Esophagus squamous epithelium (tissue), 5 donors: ENCODE data around the gene CAMTA1. TPM values are rescaled to one million over a fixed set of nuclear protein-coding genes. Genes with fewer than 3 reads are reported as not detected.
"Not testable (repeated sequence)": the region's sequence is repeated elsewhere in the genome, so short reads cannot be mapped to it uniquely, and the experiment has no call there.

ENCODE experiments used
- DNase-seq: peaks from one replicate; lab custom pipeline; 2025; lab: John Stamatoyannopoulos, UW
- H3K27ac ChIP-seq, 4 donors: fragments of 200-600 bp; sonication (generic); one replicate each; pipeline ENCODE4 v1.5.1; 2016 to 2019; ENCODE audit warnings: mild to moderate bottlenecking in 1 of 4
- H3K27me3 ChIP-seq, 4 donors: fragments of 200-600 bp; sonication (generic); 1 replicate in 3 of 4; 2 replicates in 1 of 4; pipeline versions ENCODE4 v1.5.1 to v1.6.0; 2017 to 2021; ENCODE audit warnings: antibody characterized with exemption in 1 of 4
- H3K36me3 ChIP-seq, 3 donors: fragments of 200-600 bp; sonication (generic); one replicate each; pipeline ENCODE4 v1.5.1; 2016 to 2019
- H3K4me1 ChIP-seq, 3 donors: fragments of 200-600 bp; sonication (generic); one replicate each; pipeline ENCODE4 v1.5.1; 2017 to 2019
- H3K4me3 ChIP-seq, 4 donors: fragments of 200-600 bp; sonication (generic); 1 replicate in 3 of 4; 2 replicates in 1 of 4; pipeline ENCODE4 v1.5.1; 2016 to 2019; ENCODE audit warnings: mild to moderate bottlenecking in 2 of 4, moderate library complexity in 1 of 4
- H3K9me3 ChIP-seq, 3 donors: fragments of 200-600 bp; sonication (generic); one replicate each; pipeline ENCODE4 v1.5.1; 2016 to 2019
- POLR2A ChIP-seq, 4 donors: fragments of 450-650 bp; IDR thresholded peaks; one replicate each; pipeline ENCODE4 v1.6.1; 2017; ENCODE audit warnings: antibody characterized with exemption in 4 of 4, mild to moderate bottlenecking in 4 of 4, moderate library complexity in 3 of 4
- WGBS, 2 donors: methylation state at CpG; one replicate each; pipeline ENCODE4 v1.1.5; 2018; 5-methylcytosine and 5-hydroxymethylcytosine counted together
- intact Hi-C: fragments of 100-400 bp; cut with DNase I; formaldehyde crosslinking; loops from one replicate; pipeline ENCODE4 v1.15.0; 2022
- total RNA-seq, 4 donors: library from RNA; depleted of rRNA; stranded (reverse); fragments of >200 nt; gene quantifications; one replicate each; pipeline ENCODE4 v1.1.0, GENCODE V29; 2016
- TF ChIP-seq, protein P1 (sequence below), 6 experiments: fragments of 450-650 bp in 4 of 6; fragments of 200-600 bp in 2 of 6; sonication (generic) in 2 of 6; IDR thresholded peaks; one replicate each; pipeline ENCODE4 v1.5.1; 2016 to 2019; ENCODE audit warnings: antibody characterized with exemption in 6 of 6, mild to moderate bottlenecking in 4 of 6, moderate library complexity in 4 of 6
- donor health status: DM: yes; HTN: yes; CAD: no.

The CAMTA1 gene
- total RNA-seq, 4 donors from 2014 or later: 31.3 to 77.4 (median 45.9) TPM

GRCh38 chr1:6915999-6916565 lies 130.8 kb downstream of the CAMTA1 start:
- H3K4me1 ChIP-seq: peaks cover 0 to 44% (median 9%) of the 10 kb centered on the region in 3 donors
- no peak overlapping the region for H3K27ac ChIP-seq
- no peaks in the 10 kb centered on the region for H3K36me3 ChIP-seq
- TF ChIP-seq, protein P1, sequence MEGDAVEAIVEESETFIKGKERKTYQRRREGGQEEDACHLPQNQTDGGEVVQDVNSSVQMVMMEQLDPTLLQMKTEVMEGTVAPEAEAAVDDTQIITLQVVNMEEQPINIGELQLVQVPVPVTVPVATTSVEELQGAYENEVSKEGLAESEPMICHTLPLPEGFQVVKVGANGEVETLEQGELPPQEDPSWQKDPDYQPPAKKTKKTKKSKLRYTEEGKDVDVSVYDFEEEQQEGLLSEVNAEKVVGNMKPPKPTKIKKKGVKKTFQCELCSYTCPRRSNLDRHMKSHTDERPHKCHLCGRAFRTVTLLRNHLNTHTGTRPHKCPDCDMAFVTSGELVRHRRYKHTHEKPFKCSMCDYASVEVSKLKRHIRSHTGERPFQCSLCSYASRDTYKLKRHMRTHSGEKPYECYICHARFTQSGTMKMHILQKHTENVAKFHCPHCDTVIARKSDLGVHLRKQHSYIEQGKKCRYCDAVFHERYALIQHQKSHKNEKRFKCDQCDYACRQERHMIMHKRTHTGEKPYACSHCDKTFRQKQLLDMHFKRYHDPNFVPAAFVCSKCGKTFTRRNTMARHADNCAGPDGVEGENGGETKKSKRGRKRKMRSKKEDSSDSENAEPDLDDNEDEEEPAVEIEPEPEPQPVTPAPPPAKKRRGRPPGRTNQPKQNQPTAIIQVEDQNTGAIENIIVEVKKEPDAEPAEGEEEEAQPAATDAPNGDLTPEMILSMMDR (IDR thresholded peaks at IDR 0.05): no peak
- no peak overlapping the region for H3K4me3 ChIP-seq
- 79 to 100% methylated on average over 1 to 9 of the region's 17 CpGs for WGBS, 2 donors
- H3K9me3 ChIP-seq: no peaks in the 10 kb centered on the region
- H3K27me3 ChIP-seq: peaks cover 0 to 57% (median 0%) of the 10 kb centered on the region in 4 donors
- DNase-seq: no peak
- intact Hi-C loops: no loop called here

DNA sequence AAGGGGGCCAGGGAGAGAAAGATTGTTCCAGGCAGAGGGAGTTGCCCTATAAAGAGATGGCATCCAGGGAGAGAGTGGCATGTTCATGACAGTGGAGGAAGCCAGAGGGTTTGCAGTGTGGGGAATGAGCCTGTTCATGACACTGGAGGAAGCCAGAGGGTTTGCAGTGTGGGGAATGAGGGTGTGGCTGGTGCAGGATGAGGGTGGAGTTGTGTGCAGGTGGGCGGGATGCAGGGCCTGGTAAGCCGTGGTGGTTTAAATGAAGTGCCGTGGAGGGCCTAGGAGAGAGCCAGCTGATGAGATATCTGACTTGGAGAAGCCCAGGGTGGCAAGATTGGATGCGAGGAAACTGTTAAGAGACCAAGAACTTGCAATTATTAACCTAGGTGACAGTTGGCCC lies 131.8 kb downstream of the CAMTA1 start:
- peaks cover 0 to 47% (median 0%) of the 10 kb centered on the region in 4 donors for H3K27me3 ChIP-seq
- no peak overlapping the region for H3K4me3 ChIP-seq
- TF ChIP-seq POLR2A (IDR thresholded peaks at IDR 0.05): no peak
- TF ChIP-seq, protein P1 (IDR thresholded peaks at IDR 0.05): no peak
- intact Hi-C loops: no loop called here
- H3K9me3 ChIP-seq: no peaks in the 10 kb centered on the region
- no peaks in the 10 kb centered on the region for H3K36me3 ChIP-seq
- H3K4me1 ChIP-seq: peaks cover 0 to 42% (median 11%) of the 10 kb centered on the region in 3 donors
- DNase-seq: no peak
- H3K27ac ChIP-seq: no peak overlapping the region
- 49 to 57% methylated on average over 4 of the region's 4 CpGs for WGBS, 2 donors

- H3K9me3 ChIP-seq: no peaks in the 10 kb centered on the region
- H3K27me3 ChIP-seq: peaks cover 0 to 35% (median 0%) of the 10 kb centered on the region in 4 donors
- intact Hi-C loops: no loop called here
- H3K4me1 ChIP-seq: peaks cover 7 to 48% (median 23%) of the 10 kb centered on the region in 3 donors
- H3K27ac ChIP-seq: peak overlapping the region; percentile 28 to 71 (median 46)
- H3K36me3 ChIP-seq: no peaks in the 10 kb centered on the region
- no peak for DNase-seq
- WGBS, 2 donors: 19 to 54% methylated on average over 6 to 10 of the region's 13 CpGs
- H3K4me3 ChIP-seq: no peak overlapping the region
- no peak for TF ChIP-seq POLR2A (IDR thresholded peaks at IDR 0.05)
- TF ChIP-seq, protein P1 (IDR thresholded peaks at IDR 0.05): no peak
Observed at GRCh38 chr1:6918186-6918924, 133.1 kb downstream of the CAMTA1 start.

GRCh38 chr1:6918925-6919511 lies 133.8 kb downstream of the CAMTA1 start:
- TF ChIP-seq, protein P1 (IDR thresholded peaks at IDR 0.05): no peak
- no peak for TF ChIP-seq POLR2A (IDR thresholded peaks at IDR 0.05)
- Histone ChIP-seq H3K27me3 (peaks cover 0 to 29% (median 0%) of the 10 kb centered on the region in 4 donors), H3K27ac (peak overlapping the region; percentile 16 to 71 (median 46)), H3K36me3 (no peaks in the 10 kb centered on the region), H3K4me1 (peaks cover 7 to 50% (median 23%) of the 10 kb centered on the region in 3 donors), H3K4me3 (no peak overlapping the region), H3K9me3 (no peaks in the 10 kb centered on the region)
- WGBS, 2 donors: 31 to 83% methylated on average over 3 to 5 of the region's 7 CpGs
- no peak for DNase-seq
- intact Hi-C loops: no loop called here

GRCh38 chr1:6921506-6921905 lies 136.3 kb downstream of the CAMTA1 start:
- Histone ChIP-seq H3K27me3 (peaks cover 0 to 20% (median 0%) of the 10 kb centered on the region in 4 donors), H3K4me1 (peaks cover 7 to 53% (median 23%) of the 10 kb centered on the region in 3 donors)
- intact Hi-C loops, H3K4me3 ChIP-seq, H3K27ac ChIP-seq, DNase-seq, H3K9me3 ChIP-seq, H3K36me3 ChIP-seq: not testable (repeated sequence)
- WGBS, 2 donors: 92 to 93% methylated on average over 5 of the region's 5 CpGs
